Measurements from ENCODE around the gene GDF7.

DNA sequence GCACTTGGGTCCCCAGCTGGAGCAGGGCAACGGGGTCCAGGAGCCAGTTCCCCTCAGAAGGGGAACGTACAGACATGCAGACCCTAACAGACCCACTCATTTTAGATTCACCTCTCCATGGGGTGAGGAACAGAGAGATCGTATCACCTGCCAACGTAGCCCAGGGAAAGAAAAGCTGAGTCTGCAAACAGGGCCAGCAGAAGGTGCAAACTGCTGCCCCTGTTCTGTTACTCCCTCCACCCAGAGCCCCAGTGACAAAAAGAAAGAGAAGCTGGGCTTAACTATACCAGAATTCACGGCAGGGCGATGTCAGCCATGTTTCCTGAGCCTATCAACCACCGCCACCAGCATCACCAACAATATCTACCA, 15.2 kb upstream of the GDF7 start:
- TF ChIP-seq CTCF (IDR thresholded peaks at IDR 0.05; ENCODE audit: control extremely low read depth in 1 of 3, insufficient read depth in 1 of 3, low read depth in 1 of 3, low read length in 3 of 3) (no peak), RXRA (IDR thresholded peaks at IDR 0.05; ENCODE audit: insufficient read depth, low read depth, low read length) (no peak)

Data from H1 (cell line).